GM18520 (cell line): ENCODE data around the gene TMEM114.
A peak's percentile ranks its signal among the peaks of the same experiment; 100 is the strongest.

Source experiments
- ATAC-seq: cut with Tn5 transposase; IDR thresholded peaks from one replicate; pipeline ENCODE4 v1.9.1; 2021; ENCODE audit not compliant: unreplicated experiment

TMEM114 gene

DNA sequence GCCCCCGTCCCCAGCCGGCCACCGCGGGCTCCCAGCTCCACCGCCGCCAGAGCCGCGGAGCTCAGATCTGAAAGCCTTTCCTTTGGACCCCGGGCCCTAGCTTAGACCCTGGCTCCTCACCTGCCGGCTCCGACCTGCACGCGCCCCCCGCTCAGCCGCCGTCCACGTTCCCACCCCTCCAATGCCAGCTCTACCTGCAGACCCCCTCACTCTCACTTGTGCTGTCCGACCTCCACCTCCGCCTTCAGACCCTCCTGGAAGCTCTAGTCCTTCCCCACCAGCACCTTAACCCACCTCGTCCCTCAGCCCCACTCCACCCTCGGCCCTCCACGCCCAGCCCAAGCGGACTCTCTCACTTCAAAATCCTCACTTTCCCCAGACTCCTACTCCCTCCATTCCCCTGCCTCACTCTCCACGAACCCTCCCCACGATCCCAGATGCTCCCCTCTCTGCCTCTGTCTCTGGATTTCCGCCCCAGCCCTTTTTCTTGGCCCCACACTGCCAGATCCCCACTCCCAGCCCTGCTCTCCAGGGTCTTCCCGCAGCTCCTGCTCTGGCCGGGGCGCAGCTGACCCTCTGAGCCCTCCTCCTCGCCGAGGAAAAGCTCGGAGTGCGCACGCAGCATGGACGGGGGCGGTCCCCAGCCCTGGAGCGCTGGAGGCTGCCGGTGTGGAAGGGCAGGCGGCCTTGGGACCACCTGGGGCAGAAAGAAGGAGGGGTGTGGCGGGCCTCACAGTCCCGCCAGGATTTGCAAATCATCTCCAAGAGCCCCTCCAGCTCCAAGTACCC, at the start of gene TMEM114:
Gene TMEM114, minus strand, starts transcription at position 612 of the 789 bp plus-strand sequence. CDS start 673 bp downstream, outside the sequence.
- ATAC-seq: no peak

DNA sequence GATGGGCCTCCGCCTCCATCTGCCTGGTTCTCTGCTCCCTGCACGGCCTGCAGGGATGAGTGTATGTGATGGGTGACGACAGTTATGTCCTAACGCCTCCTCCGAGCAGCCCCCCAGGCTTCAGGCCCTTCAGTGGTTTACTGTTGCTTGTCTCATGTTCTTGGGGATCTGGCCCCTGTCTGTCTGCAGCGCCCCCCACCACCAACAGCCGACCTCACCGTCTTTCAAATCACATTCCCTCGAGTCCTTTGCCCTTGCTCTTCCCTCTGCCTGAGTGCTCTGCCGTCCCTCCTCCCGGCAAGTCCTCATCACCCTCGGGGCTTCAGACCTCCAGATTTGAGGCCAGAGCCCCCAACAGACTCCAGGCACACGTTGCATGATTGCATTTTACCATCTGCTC, 49.4 kb upstream of the TMEM114 start:
- ATAC-seq: no peak

DNA sequence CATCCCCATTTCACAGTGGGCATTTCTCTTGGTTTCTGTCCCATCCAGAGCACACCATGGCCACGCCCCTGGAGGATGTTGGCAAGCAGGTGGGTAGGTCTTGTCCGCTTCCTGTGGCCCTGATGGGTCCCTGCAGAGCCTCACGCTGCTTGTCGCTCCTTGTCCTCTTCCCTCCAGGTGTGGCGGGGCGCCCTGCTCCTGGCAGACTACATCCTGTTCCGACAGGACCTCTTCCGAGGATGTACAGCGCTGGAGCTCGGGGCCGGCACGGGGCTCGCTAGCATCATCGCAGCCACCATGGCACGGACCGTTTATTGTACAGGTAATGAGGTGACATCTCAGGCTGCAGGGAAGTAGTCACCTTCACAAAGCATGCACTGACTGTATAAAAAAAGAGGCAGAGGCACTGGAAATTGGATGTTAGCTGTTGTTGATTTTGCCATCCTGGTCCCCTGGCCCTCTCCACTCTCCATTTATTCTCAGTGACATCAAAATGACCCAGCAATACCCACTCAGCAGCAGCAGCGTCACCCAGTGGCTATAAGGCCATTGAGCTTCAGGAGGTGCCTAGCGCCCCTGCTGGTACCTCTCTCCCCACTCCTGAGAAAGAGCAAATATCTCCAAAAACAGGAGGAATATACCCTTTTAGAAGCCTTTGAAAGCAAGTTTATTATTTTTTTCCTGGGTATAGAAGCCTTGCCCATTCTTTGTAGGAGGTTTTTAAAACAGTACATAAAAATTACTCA, 44.9 kb upstream of the TMEM114 start:
- no peak for ATAC-seq

- no peak for ATAC-seq
Observed at GRCh38 chr16:8632675-8633182, 42.4 kb upstream of the TMEM114 start.

DNA sequence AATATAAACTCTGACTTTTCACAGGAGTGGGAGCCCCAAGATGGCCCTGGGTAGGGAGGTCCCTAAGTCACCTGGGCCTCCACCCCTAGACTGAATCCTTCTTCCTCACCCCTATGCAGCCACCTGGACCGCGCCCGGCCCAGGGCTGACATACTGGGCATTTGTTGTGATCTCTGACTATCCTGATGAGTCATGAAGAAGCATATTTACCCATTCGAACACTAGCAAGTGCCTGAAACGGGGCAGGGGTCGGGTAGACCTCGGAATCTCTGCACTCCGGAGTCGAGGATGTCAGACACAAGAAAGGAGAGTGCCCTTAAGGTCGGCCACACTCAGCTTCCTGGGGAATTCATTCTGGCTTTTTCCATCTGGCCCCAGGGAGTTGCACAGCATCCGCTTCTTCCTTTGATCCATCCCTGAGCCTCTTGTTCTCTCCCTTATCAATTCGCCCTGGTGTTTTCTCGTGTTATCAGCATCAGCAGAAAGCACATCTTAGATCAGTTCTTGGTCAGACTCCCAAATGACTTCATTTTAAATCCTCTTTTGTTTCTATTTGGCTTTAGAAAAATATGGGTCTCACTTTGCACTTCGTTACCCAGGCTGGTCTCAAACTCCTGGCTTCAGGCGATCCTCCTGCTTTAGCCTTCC, 41.6 kb upstream of the TMEM114 start:
- no peak for ATAC-seq

GRCh38 chr16:8631373-8631772, 41.1 kb upstream of the TMEM114 start:
- ATAC-seq: no peak

DNA sequence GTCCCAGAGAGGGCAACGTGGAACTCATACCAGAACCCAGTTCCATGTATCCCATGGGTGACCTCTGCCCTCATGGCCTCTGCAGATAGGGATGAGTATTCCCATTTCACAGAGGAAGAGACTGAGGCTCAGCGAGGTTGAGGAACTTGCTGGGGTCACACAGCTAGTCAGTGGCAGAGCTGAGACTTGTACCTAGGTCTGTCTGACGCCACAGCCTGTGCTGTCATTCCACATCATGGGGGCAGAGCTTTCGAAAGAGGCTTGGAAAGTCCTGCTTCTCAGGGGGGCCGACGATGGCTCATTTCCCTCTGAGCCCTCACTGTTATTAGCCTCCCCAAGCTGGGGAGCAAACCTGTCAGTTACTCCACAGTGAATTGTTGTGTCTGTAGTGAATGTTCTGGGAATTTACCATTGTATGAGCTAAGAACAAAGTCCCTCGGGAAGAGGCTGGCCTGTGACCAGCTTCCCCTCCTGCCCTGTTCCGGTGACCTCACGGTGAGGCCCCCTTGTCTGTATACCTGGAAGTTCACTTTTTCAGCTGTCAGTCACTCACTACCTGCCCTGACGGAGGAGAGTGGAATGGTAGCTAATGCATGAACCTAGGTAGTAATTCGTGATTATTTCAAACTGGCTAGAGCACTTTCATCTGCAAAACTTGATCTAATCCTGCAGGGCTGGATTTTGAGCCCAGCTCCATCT, 40.1 kb upstream of the TMEM114 start:
- ATAC-seq: no peak

- no peak for ATAC-seq
Observed at GRCh38 chr16:8628981-8629725, 38.8 kb upstream of the TMEM114 start.

DNA sequence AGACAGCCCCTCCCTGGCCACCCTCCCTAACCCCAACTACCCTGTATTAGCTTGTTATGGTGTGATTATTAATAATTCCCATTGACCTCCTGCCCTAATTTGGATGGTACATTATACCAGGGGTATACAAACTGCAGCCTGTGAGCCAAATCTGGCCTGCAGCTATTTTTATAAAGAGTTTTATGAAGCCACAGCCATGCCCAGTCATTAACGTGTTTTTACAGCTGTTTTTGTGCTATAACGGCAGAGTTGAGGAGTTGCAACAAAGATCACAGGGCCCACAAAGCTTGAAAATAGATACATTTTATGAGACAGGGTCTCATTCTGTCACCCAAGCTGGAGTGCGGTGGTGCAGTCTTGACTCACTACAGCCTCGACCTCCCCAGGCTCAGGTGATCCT, 37.1 kb upstream of the TMEM114 start:
- ATAC-seq: no peak

GRCh38 chr16:8626946-8627345, 36.6 kb upstream of the TMEM114 start:
- ATAC-seq: no peak

DNA sequence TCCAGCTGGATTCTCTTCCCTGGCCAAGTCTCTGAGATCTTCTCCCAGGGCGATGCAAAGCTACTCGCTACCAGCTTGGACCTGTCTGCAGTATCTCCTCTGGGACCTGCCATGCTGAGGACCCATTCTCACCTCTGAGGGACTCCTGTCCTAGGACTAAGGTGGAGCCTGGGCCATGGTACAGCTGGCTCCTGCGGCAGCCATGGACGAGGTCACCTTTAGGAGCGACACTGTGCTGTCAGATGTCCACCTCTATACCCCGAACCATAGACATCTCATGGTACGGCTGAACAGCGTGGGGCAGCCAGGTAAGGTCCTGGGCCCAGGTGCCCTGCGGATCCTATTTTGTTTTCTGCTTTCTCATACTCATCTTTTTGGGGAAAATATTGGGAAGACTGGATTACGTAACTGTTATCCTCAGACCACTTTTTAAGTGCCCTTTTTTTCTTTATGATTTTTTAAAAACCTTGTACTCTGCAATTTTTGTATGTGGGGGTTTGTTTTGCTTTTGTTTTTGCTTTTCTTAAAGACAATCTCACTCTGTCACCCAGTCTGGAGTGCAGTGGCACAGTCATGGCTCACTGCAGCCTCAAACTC, 35.3 kb upstream of the TMEM114 start:
- no peak for ATAC-seq

DNA sequence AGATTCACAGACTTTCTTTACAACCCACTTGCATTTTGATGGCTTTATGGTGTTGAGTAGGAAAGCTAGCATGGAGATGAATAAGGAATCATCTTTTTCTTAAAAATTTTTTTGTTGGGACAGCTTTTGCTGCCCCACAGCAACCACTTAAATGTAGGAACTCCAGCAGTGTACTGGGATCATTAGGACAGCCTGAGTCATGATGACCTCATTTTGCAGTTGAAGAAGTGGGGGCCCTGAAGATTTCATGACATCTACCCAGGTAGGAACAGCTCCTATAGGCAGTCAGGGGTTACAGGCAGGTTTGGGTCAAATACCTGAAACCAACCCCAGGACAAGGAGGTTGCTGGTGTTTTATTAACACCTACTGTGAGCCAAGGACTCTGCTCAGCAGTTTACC, 33.3 kb upstream of the TMEM114 start:
- no peak for ATAC-seq

DNA sequence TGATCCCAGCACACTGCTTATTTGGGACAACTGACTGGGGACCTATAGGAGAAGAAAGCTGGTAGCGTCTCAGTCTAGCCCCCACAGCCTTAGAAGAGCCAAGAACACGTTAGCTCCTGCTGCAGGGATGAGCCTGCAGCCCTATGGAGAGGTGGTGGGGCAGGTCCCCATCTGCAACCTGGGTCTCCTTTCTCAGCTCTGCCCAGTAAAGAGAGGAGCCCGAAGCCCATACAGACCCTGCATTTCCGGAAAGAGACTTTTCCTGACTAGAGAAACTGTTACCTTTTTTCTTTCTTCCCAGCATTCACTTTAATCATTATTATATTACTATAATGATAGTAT, 32.0 kb upstream of the TMEM114 start:
- ATAC-seq: no peak

DNA sequence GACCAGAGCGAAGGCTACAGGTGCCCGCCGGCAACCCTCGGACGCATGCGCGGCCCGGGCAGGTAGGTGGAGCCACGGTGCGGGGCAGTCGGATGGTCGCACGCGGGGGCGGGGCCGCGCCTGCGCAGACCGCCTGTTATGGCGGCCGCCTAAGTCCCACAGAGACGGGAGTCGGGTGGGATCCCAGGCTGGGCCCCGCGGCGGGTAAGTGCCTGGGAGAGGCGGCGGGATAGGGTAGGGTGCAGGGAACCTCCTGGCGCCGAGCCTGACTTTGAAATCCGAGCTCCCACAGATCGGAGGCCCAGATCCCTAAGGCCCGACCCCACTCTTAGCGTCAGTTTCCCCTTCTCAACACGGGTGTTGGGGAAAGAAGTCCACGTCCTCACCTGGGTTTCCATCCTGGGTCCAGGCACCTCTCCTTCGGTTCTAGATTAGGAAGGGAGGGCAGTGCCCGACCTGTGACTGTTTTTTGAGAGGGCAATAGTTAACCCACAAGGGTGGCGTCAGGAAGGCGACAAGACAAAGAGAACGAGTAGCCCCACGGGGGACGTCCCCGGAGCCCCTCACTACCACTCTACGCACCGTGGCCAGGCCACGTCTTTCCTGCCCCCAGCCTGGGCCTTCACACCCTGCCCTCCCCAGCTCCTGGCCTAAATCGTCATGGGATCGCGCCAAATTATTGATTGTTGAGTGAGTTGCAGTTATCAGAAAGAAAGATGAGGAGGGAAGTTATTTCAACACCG, 31.4 kb upstream of the TMEM114 start, which contains the start of gene METTL22:
Gene METTL22, plus strand, starts transcription at position 127 of the 743 bp plus-strand sequence. CDS start 3,968 bp downstream, outside the sequence.
- peak; percentile 88 for ATAC-seq

GRCh38 chr16:8621222-8621571, 30.9 kb upstream of the TMEM114 start:
- no peak for ATAC-seq

DNA sequence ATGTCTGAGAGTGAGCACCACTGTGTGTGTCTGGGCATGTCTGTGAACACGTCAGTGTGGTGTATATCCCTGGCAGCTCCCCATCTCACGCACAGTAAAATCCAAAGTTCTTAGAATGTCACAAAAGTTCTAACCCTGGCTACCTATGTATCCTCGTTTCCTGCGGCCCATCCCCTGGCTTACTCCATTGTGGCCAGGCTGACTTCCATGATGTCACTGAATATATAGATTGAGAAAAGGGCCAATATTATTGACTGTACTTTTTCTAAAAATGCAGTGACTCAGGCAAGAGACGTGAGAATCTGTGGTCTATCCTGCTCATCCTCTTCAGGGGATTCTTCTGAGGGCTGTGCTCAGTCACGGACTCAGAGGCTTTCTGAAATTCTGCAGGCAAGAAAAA, 30.2 kb upstream of the TMEM114 start:
- ATAC-seq: no peak

DNA sequence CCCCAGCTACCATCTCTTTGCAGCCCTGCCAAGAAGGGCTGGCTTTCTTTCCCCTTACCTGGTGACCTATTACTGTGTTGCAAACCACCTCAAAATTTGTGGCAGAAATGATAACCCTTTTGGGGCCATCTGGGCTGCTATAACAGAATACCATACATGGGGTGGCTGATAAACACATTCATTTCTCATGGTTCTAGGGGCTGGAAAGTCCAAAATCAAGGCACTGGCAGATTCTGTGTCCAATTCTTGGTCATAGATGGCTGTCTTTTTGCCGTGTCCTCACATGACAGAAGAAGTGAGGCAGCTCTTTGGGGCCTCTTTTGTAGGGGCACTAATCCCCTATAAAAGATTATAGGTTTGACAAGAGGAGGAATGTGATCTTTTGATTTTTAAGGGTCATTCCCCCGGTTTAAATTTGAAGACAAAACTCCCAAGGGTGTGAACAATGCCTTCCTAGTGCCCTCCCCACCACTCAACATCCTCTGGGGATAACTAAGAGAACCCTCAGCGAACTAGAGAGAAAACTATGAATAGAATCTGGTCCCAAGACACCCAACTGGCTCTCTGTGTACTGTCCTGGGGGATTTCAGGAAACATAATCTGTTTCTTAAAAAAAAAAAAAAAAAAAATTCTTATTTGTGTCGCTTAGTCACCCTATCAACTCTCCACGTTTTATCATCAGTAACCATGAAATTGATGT, 29.5 kb upstream of the TMEM114 start:
- no peak for ATAC-seq

DNA sequence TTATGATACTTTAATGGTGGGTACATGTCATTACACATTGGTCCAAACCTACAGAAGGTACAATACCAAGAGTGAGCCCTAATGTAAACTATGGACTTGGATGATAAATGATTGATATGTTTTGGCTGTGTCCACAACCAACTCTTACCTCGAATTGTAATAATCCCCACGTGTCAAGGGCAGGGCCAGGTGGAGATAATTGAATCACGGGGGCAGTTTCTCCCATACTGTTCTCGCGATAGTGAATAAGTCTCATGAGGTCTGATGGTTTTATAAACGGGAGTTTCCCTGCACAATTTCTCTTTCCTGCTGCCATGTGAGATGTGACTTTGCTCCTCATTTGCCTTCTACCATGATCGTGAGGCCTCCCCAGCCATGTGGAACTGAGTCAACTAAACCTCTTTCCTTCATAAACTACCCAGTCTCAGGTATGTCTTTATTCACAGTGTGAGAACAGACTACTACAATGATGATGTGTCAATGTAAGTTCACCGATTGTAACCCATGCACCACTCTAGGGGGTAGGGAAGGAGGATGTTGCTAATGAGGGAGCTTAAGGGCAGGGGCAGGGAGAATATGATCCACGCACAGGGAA, 24.2 kb upstream of the TMEM114 start:
- no peak for ATAC-seq
